ENCODE measurements around the gene PLCH1.

Gene PLCH1

DNA sequence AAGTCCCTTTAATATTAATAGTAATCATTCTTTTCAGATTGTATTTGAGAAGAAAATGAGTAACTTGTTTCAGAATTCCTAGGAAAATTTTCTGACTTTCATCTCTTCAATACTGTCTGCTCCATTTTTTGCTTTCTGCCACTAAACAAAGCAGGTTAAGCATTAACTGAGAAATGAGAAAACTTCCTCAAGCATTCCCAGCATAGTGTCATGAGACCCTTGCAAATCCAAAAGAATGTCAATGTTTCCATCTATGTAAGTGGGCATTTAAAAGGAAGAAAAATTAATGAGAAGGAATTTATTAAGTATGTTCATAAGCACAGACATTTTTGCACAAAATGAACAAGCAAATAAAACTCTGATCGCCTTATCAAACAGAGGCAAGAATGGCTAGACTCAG, 303.4 kb downstream of the PLCH1 start:
- TF ChIP-seq, protein P1, sequence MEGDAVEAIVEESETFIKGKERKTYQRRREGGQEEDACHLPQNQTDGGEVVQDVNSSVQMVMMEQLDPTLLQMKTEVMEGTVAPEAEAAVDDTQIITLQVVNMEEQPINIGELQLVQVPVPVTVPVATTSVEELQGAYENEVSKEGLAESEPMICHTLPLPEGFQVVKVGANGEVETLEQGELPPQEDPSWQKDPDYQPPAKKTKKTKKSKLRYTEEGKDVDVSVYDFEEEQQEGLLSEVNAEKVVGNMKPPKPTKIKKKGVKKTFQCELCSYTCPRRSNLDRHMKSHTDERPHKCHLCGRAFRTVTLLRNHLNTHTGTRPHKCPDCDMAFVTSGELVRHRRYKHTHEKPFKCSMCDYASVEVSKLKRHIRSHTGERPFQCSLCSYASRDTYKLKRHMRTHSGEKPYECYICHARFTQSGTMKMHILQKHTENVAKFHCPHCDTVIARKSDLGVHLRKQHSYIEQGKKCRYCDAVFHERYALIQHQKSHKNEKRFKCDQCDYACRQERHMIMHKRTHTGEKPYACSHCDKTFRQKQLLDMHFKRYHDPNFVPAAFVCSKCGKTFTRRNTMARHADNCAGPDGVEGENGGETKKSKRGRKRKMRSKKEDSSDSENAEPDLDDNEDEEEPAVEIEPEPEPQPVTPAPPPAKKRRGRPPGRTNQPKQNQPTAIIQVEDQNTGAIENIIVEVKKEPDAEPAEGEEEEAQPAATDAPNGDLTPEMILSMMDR (IDR thresholded peaks at IDR 0.05) = no peak

DNA sequence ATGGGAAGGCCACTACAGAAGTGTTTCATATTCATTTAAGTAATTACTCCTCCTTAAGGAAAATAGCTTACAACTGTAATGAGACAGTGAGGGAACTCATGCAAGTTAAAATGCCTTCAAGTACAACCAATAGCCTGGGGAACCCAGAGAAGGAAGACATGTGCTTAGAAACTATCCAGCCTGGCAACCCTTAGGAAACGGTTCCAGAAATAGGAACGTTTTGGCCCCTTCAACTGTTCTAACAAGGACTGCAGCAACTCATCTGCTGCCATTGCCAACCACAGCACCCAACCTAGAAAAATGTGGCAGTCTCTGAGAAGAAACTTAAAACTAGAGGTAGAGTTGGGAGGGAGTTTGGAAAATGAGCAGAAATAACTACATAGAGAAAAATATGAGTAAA, 303.8 kb downstream of the PLCH1 start:
- TF ChIP-seq, protein P1 (IDR thresholded peaks at IDR 0.05) = no peak

DNA sequence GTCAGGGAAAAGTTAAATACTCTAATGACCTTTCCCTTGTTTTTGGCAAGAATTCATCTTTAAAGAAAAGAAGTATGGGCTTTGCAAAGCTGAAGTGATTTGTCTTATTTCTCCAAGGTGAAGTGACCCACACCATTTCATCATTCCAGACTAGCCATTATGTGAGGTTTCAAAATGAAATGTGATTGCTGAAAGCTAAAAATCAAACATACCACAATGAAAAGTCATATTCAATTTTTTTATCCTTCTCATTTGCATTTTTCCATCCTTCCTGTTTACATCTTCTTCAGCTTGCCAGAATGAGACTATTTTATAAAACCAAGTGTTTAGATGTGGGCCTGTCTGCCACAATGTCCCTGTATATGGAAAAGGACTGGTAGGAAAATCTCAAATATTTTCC, 309.1 kb downstream of the PLCH1 start:
- TF ChIP-seq, protein P1 (IDR thresholded peaks at IDR 0.05) = no peak

DNA sequence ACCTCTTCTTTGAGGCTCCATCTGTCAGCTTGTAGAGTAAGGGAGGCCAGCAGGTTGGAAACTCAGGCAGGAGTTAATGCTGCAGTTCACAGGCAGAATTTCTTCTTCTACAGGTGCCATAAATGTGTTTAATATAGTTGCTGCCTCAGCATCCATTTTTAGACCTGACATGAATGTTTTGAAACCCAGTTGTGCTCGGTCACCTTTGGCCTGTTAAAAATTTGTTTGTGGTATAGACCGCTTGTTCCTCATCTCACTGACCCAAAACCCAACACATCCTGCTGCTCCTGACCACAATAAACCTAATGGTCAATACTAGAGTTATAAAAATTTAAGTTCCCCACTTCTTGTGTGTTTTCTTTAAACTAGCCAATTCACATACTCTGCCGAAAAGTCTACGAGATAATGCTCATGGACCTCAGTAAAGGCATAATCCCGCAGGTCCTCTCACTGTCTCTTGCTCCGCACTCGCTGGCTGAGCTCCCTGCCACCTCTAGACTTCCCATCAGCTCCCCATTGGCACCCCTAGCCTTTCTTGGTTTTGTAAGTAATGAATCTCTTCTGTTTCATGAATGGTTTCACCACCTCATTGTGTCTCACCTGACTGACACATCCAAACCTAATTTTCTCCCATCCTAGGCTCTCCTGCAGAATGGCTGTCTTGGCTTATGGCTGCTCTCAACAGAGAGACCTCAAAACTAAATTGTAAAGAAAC, 312.9 kb downstream of the PLCH1 start:
- TF ChIP-seq, protein P1 (IDR thresholded peaks at IDR 0.05) = no peak

DNA sequence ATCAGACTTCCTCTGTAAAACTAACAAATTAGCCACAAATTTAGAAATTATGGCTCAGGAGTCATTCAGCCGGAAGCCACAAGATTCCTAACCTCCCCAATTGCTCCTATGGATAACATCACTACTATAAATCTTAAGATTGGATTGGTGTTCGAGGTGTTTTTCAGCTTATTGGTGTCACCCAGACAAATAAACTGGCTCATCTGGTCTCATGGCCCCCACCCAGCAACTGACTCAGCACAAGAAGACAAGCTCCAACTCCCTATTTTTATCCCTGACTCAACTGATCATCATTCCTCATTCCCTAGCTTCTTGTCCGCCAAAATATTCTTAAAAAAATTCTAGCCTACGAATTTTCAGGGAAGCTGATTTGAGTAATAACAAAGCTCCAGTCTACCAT, 316.3 kb downstream of the PLCH1 start:
- TF ChIP-seq, protein P1 (IDR thresholded peaks at IDR 0.05) = no peak

DNA sequence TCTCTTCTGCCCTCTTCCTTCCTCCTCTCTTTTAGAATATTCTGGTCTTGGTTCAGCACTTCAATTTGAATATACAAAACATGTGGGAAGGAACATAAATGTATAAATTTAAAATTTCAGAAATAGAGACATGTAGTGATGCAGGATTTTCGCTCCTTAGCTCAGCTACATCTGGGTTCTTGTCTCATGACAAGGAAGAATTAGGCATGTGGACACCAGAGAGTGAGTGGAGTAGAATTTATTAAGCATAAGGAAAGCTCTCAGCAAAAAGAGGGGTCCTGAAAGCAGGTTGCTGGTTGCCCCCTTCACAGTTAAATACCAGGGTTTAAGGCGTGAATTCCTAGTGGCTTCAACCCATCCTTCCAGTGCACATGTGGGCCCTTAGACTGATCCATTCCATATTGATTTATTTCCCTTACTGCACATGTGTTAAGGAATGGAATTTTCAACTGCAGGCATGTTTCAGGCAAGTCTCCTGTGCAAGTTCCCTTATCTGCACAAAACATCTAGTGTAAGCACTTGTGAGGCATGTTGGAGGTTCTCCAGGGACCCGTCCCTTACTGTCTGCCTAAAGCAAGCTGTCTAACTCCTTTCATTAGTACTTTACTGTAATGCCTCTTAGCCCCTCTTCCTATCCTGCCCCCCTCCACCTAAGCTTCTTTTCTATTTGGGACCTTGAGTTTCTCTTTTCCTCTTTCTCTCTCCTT, 318.2 kb downstream of the PLCH1 start:
- TF ChIP-seq, protein P1 (IDR thresholded peaks at IDR 0.05) = no peak

DNA sequence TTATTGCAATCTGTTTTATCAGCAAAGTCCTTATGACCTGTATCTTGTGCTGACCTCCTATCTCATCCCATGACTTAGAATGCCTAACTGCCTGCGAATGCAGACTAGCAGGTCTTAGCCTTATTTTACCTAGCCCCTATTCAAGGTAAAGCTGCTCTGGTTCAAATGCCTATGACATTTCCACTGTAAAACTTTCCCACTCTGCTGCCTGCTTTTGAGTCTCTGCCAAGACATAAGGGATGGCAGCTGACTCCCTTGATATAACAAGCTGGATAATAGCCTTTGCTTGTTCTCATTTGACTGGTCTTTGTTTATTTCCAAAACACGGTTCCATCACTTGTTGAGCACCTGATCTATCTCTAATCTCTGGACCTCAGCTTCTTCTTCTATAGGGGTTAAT, 319.5 kb downstream of the PLCH1 start:
- TF ChIP-seq, protein P1 (IDR thresholded peaks at IDR 0.05) = no peak

Data from LNCAP (cell line).